ENCODE results near the gene UBE2I. TPM values are rescaled to one million over a fixed set of nuclear protein-coding genes. Genes with fewer than 3 reads are reported as not detected.
"Not testable (repeated sequence)": the region's sequence is repeated elsewhere in the genome, so short reads cannot be mapped to it uniquely, and the experiment has no call there.

The UBE2I gene
- total RNA-seq, 1 experiment from 2014 or later = 229 TPM

GRCh38 chr16:1328136-1328535 lies 18.7 kb downstream of the UBE2I start:
- H3K4me1 Mint-ChIP-seq = peaks cover 18% of the 10 kb centered on the region
- DNase-seq (ENCODE audit: low spot score); H3K27ac Mint-ChIP-seq; CTCF ChIA-PET; H3K36me3 Mint-ChIP-seq; H3K4me3 Mint-ChIP-seq; POLR2A ChIA-PET; H3K9me3 Mint-ChIP-seq; ATAC-seq; H3K27me3 Mint-ChIP-seq (ENCODE audit: low read depth): not testable (repeated sequence)

DNA sequence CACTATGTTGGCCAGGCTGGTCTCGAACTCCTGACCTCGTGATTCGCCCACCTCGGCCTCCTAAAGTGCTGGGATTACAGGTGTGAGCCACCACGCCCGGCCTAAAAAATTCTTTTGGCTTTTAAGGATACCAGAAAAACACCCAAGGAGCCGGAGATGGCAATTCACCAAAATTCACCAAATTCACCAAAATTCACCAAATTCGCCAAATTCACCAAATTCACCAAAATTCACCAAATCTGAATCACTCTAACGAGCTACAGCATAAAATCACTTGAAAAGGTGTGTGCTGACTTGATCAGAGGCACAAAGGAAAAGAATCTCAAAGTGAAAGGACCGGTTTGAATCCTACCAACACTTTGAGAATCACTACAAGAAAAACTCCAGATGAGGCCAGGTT lies 19.5 kb downstream of the UBE2I start:
- not testable (repeated sequence) for ATAC-seq
- CTCF ChIA-PET = interaction anchor here (2.2 kb wide), 1 partner anchor 18 kb away, joined by 13 read pairs; no protein-coding TSS in a partner anchor

DNA sequence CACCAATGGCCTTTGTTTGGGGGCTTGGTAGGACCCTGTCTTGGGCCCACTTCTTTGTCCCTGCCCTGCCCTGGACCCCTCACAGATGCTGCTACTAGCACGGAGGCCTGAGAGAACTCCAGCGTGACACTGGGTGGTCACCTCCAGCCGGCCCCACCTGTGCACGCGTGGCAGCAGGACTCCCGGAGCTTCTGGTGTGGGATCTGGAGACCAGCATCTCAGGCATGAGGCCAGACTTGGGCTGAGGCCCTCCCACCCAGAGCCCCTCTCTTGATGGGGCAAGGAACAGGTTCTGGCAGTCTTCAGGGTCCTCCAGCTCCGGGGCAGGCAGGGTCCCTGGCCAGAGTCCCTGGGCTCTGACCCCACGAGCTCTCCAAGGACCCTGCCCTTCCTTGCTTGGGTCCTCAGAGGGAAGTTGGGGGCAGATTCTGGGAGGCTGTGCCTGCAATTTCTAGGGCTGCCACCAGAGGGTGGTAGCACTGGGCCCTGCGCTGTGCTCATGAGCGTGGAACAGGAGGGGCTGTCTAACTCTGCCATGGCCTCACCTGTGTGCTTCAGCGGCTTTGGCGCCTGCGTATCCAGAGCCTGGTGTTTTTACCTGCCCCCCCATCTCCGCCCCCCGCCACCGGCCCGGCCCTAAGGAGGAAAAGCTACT lies 21.0 kb downstream of the UBE2I start:
- no peak overlapping the region for H3K27ac Mint-ChIP-seq
- CTCF ChIA-PET = interaction anchor here (0.5 to 2.2 kb wide), 23 partner anchors 12 to 274 kb away, joined by 3 to 16 read pairs (median 4); partner anchors contain the start of genes TELO2, UBE2I and UQCC4
- ATAC-seq (peak; percentile 41), DNase-seq (ENCODE audit: low spot score) (peak; percentile 82)
- no peaks in the 10 kb centered on the region for H3K9me3 Mint-ChIP-seq
- POLR2A ChIA-PET = no interaction called here
- H3K4me3 Mint-ChIP-seq = no peak overlapping the region
- TF ChIP-seq ZNF263 (CRISPR knock-in tag; IDR thresholded peaks at IDR 0.05; ENCODE audit: low read depth) (0 out of 2 replicates have a peak, but pooled peaks have one; percentile 37), E2F5 (CRISPR knock-in tag; IDR thresholded peaks at IDR 0.05) (0 out of 2 replicates have a peak, but pooled peaks have one; percentile 17), STAT6 (CRISPR knock-in tag; conservative IDR thresholded peaks at IDR 0.05; ENCODE audit: low read depth) (no peak), CTCF (IDR thresholded peaks at IDR 0.05) (peak; percentile 88)
- TF ChIP-seq, protein P1, sequence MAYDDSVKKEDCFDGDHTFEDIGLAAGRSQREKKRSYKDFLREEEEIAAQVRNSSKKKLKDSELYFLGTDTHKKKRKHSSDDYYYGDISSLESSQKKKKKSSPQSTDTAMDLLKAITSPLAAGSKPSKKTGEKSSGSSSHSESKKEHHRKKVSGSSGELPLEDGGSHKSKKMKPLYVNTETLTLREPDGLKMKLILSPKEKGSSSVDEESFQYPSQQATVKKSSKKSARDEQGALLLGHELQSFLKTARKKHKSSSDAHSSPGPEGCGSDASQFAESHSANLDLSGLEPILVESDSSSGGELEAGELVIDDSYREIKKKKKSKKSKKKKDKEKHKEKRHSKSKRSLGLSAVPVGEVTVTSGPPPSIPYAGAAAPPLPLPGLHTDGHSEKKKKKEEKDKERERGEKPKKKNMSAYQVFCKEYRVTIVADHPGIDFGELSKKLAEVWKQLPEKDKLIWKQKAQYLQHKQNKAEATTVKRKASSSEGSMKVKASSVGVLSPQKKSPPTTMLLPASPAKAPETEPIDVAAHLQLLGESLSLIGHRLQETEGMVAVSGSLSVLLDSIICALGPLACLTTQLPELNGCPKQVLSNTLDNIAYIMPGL (CRISPR knock-in tag; IDR thresholded peaks at IDR 0.05) = 0 out of 2 replicates have a peak, but pooled peaks have one; percentile 32
- TF ChIP-seq, protein P2, sequence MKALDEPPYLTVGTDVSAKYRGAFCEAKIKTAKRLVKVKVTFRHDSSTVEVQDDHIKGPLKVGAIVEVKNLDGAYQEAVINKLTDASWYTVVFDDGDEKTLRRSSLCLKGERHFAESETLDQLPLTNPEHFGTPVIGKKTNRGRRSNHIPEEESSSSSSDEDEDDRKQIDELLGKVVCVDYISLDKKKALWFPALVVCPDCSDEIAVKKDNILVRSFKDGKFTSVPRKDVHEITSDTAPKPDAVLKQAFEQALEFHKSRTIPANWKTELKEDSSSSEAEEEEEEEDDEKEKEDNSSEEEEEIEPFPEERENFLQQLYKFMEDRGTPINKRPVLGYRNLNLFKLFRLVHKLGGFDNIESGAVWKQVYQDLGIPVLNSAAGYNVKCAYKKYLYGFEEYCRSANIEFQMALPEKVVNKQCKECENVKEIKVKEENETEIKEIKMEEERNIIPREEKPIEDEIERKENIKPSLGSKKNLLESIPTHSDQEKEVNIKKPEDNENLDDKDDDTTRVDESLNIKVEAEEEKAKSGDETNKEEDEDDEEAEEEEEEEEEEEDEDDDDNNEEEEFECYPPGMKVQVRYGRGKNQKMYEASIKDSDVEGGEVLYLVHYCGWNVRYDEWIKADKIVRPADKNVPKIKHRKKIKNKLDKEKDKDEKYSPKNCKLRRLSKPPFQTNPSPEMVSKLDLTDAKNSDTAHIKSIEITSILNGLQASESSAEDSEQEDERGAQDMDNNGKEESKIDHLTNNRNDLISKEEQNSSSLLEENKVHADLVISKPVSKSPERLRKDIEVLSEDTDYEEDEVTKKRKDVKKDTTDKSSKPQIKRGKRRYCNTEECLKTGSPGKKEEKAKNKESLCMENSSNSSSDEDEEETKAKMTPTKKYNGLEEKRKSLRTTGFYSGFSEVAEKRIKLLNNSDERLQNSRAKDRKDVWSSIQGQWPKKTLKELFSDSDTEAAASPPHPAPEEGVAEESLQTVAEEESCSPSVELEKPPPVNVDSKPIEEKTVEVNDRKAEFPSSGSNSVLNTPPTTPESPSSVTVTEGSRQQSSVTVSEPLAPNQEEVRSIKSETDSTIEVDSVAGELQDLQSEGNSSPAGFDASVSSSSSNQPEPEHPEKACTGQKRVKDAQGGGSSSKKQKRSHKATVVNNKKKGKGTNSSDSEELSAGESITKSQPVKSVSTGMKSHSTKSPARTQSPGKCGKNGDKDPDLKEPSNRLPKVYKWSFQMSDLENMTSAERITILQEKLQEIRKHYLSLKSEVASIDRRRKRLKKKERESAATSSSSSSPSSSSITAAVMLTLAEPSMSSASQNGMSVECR (CRISPR knock-in tag; IDR thresholded peaks at IDR 0.05; ENCODE audit: borderline replicate concordance) = no peak
- no peaks in the 10 kb centered on the region for H3K36me3 Mint-ChIP-seq
- H3K4me1 Mint-ChIP-seq = peaks cover 17% of the 10 kb centered on the region
- H3K27me3 Mint-ChIP-seq (ENCODE audit: low read depth) = peaks cover 21% of the 10 kb centered on the region

More for the DNA sequence above, 19.5 kb downstream of the UBE2I start:
- DNase-seq (ENCODE audit: low spot score); POLR2A ChIA-PET; H3K27ac Mint-ChIP-seq; H3K9me3 Mint-ChIP-seq; H3K27me3 Mint-ChIP-seq (ENCODE audit: low read depth); H3K4me3 Mint-ChIP-seq; H3K36me3 Mint-ChIP-seq: not testable (repeated sequence)
- peaks cover 18% of the 10 kb centered on the region for H3K4me1 Mint-ChIP-seq

All from WTC11 (cell line).